GM19324 (cell line): ENCODE data around the gene UTF1.

ENCODE experiments used
- ATAC-seq: cut with Tn5 transposase; IDR thresholded peaks from one replicate; pipeline ENCODE4 v1.9.1; 2021; ENCODE audit warnings: mild to moderate bottlenecking, moderate library complexity; ENCODE audit not compliant: unreplicated experiment, low FRiP score

The UTF1 gene

GRCh38 chr10:133275684-133276092, 45.7 kb downstream of the UTF1 start:
- no peak for ATAC-seq

DNA sequence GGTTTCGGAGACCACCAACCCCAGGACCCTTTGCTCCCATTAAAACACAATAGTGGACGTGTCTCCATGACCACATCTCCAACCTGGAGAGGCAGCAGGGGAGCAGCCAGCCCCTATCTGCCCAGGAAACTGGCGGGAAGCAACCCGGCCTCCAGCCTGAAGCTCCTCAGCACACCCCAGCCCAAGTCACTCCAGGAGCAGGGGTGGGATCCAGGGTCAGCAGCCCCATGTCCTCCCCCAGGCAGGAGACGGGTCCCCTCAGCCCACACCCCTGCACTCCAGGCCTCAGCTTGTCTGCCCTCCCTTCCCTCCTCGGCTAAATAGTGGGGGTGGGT, 46.0 kb downstream of the UTF1 start:
- ATAC-seq: no peak

- ATAC-seq: peak; percentile 51
Measured at GRCh38 chr10:133276435-133277201, 46.6 kb downstream of the UTF1 start, which contains the start of gene ADAM8. Gene ADAM8 (minus strand): TSS chr10:133276868. CDS start chr10:133276817, 51 bp downstream.

DNA sequence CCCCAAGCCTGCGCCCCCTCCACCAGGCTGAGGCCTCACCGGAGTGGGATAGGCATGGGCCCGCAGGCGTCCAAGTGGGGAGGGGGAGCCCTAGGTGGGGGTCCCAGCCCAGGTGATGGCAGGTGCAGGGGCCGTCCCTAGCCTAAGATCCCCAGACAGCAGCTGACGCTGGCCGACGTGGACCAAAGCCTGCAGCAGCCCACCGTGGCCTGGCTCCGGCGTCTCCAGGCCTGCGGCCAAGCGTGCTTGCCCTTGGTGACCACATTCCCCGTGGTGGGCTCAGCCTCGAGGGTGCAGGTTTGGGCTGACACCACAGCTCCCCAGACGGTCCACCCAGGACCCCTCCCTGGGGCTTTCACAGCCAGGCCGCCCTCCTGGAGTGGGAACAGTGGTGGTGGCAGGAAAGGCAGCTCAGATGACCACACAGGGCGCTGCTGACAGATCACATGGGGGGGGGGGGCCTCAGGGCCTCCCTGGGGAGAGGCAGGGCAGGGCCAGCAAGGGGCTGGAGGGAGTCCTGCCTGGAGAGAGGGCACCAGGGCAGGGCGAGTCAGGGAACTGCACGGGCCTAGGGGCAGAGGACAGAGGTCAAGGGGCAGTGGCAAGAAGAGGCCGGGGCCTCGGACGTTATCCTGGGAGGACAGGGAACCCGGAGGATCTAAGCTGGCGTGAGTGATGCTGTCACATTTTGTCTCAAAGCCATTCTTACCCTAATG, 47.4 kb downstream of the UTF1 start:
- ATAC-seq: no peak

DNA sequence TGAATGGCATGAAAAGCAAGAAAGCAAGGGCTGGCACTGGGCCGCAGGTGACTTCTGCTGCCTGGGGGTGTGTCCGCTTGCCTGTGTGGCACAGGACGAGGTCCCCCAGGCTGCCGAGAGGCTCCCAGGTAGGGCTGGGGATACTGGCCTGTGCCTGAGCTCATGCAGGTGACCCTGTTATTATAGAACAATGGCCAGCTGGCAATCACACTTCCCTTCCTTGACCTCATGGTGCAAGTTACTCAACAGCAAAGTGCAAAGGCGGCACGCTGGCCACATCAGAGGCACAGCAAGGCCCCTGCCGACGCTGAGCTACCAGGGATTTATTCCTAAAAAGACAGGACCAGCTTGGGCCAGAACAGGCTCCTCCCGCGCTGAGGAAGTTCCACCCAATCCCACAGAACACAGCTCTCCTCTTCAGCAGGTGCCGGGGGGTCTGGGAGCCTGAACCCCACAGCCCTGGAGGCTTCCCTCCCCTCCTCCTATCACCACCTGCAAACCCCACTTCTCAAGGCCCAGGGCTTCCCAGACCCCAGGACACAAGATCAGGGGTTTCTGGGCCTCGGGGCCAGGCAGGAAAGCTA, 48.1 kb downstream of the UTF1 start:
- ATAC-seq: no peak

- peak; percentile 36 for ATAC-seq
Measured at GRCh38 chr10:133278577-133279265, 48.7 kb downstream of the UTF1 start.

DNA sequence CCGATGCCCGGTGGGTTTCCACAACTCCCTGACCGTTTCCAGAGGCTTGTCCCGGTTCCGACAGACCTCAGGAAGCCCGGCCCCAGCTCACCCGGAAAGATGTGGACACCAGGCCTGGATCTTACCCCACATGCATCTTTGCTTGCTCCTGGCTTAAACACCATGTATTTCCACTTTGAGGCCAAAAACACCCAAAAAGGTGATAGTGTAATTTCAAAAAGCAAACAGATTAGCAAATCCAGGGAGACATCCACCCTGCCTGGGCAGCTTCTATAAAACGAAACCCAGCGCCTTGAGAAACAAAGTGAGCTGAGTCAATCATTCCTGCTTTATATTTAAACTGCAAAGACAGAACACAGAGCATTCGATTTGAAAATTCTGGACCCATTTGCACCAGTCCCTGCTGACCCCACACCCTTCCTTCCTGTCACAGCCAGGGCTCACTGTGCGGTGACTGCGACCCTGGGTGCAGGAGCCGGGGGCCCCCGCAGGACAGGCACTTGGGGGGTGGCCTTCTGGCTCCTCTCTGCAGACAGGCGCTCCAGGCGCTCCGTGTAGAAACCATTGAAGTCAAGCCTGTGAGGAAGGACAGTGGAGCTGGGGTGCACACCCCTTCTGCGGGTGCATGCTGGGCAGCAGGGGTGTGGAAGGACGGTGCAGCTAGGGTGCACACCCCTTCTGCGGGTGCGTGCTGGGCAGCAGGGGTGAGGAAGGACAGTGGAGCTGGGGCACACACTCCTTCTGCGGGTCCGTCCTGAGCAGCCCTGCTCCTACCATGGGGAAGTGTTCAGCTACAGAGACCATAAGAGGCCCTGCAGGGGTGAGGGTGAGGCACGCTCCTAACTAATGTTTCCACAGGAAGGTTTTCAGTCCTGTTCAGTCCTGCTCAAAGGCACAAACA, 49.6 kb downstream of the UTF1 start:
- ATAC-seq: no peak

GRCh38 chr10:133280391-133281059, 50.5 kb downstream of the UTF1 start:
- no peak for ATAC-seq

DNA sequence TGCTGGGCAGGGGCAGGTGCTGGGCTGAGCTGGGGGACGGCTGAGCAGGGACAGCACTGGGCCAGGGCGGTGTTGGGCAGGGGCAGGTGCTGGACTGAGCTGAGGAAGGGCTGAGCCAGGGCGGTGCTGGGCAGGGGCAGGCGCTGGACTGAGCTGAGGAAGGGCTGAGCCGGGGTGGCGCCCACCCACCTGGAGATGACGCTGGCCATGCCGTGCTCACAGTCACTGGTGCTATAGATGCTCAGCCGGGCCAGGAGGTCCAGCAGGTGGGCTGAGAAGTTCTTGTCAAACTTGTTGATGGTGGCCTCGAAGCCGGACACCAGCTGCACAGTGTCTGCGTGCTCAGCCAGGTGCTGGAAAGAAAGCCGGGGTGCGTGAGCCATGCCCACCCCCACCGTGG, 51.1 kb downstream of the UTF1 start:
- no peak for ATAC-seq
